H9 (cell line): ENCODE data around the gene NPC1. TPM values are rescaled to one million over a fixed set of nuclear protein-coding genes. Genes with fewer than 3 reads are reported as not detected.

Experiments
- DNase-seq: peaks from one replicate; pipeline ENCODE4 v3.0.0-alpha.2; 2017
- H2AFZ ChIP-seq: one replicate; pipeline ENCODE4 v1.6.1; 2013; ENCODE audit warnings: mild to moderate bottlenecking, low read length, control low read depth, moderate library complexity
- H2AK5ac ChIP-seq: 2 replicates; pipeline ENCODE4 v1.6.1; 2013; ENCODE audit warnings: low read length, control low read depth, mixed read lengths; ENCODE audit not compliant: insufficient read length
- H2BK120ac ChIP-seq: one replicate; pipeline ENCODE4 v1.6.1; 2013; ENCODE audit warnings: low read depth, mild to moderate bottlenecking, low read length, control low read depth, inconsistent platforms; ENCODE audit not compliant: poor library complexity, severe bottlenecking
- H2BK12ac ChIP-seq: 2 replicates; pipeline ENCODE4 v1.6.1; 2013; ENCODE audit warnings: low read length, control low read depth, mixed read lengths, low read depth; ENCODE audit not compliant: insufficient read length
- H2BK15ac ChIP-seq: 2 replicates; pipeline ENCODE4 v1.6.1; 2013; ENCODE audit warnings: low read depth, low read length, control low read depth
- H2BK20ac ChIP-seq: one replicate; pipeline ENCODE4 v1.6.1; 2013; ENCODE audit warnings: low read depth, mild to moderate bottlenecking, low read length, control low read depth, inconsistent platforms; ENCODE audit not compliant: poor library complexity, severe bottlenecking
- H2BK5ac ChIP-seq: 2 replicates; pipeline ENCODE4 v1.6.1; 2013; ENCODE audit warnings: low read length, control low read depth, mixed read lengths; ENCODE audit not compliant: insufficient read length
- H3K14ac ChIP-seq: 2 replicates; pipeline ENCODE4 v1.6.1; 2013; ENCODE audit warnings: low read length, control low read depth; ENCODE audit not compliant: insufficient read depth
- H3K18ac ChIP-seq: 2 replicates; pipeline ENCODE4 v1.6.1; 2013; ENCODE audit warnings: low read depth, mild to moderate bottlenecking, mixed read lengths, low read length, control low read depth; ENCODE audit not compliant: insufficient read length
- H3K23ac ChIP-seq: 2 replicates; pipeline ENCODE4 v1.6.1; 2013; ENCODE audit warnings: low read length, control low read depth, mixed read lengths, low read depth; ENCODE audit not compliant: insufficient read length
- H3K23me2 ChIP-seq: 2 replicates; pipeline ENCODE4 v1.6.1; 2013; ENCODE audit warnings: low read depth, mild to moderate bottlenecking, mixed read lengths, low read length, control low read depth; ENCODE audit not compliant: insufficient read length, poor library complexity, severe bottlenecking
- H3K27ac ChIP-seq: 2 replicates; pipeline ENCODE4 v1.5.1; 2013; ENCODE audit warnings: low read length, control low read depth, mixed read lengths, low read depth; ENCODE audit not compliant: insufficient read length
- H3K27me3 ChIP-seq: 2 replicates; pipeline ENCODE4 v1.6.1; 2013; ENCODE audit warnings: low read length, control low read depth, inconsistent platforms; ENCODE audit not compliant: insufficient read depth
- H3K4ac ChIP-seq: 2 replicates; pipeline ENCODE4 v1.6.1; 2013; ENCODE audit warnings: low read depth, mild to moderate bottlenecking, control low read depth, inconsistent platforms, low read length, moderate library complexity
- H3K4me1 ChIP-seq: 2 replicates; pipeline ENCODE4 v1.6.1; 2013; ENCODE audit warnings: low read length, control low read depth, inconsistent platforms; ENCODE audit not compliant: insufficient read depth
- H3K4me2 ChIP-seq: 2 replicates; pipeline ENCODE4 v1.6.1; 2013; ENCODE audit warnings: low read length, control low read depth, mixed read lengths; ENCODE audit not compliant: insufficient read length, insufficient read depth
- H3K56ac ChIP-seq: 2 replicates; pipeline ENCODE4 v1.6.1; 2013; ENCODE audit warnings: low read depth, mild to moderate bottlenecking, mixed read lengths, low read length, control low read depth; ENCODE audit not compliant: insufficient read length
- H3K79me1 ChIP-seq: 2 replicates; pipeline ENCODE4 v1.6.1; 2013; ENCODE audit warnings: low read depth, mild to moderate bottlenecking, moderate library complexity, low read length, control low read depth, inconsistent platforms; ENCODE audit not compliant: insufficient read depth, poor library complexity, severe bottlenecking
- H3K79me2 ChIP-seq: 2 replicates; pipeline ENCODE4 v1.6.1; 2013; ENCODE audit warnings: low read length, control low read depth, inconsistent platforms; ENCODE audit not compliant: insufficient read depth
- H3K9ac ChIP-seq: 2 replicates; pipeline ENCODE4 v1.6.1; 2013; ENCODE audit warnings: low read length, control low read depth, mixed read lengths; ENCODE audit not compliant: insufficient read length; ENCODE audit errors: extremely low read depth
- H3K9me3 ChIP-seq: one replicate; pipeline ENCODE4 v1.6.1; 2013; ENCODE audit warnings: low read depth, low read length, inconsistent platforms; ENCODE audit not compliant: control insufficient read depth
- H3T11ph ChIP-seq: one replicate; pipeline ENCODE4 v1.6.1; 2013; ENCODE audit warnings: mild to moderate bottlenecking, low read length, control low read depth, inconsistent platforms
- H4K20me1 ChIP-seq: one replicate; pipeline ENCODE4 v1.6.1; 2013; ENCODE audit not compliant: control insufficient read depth, insufficient read length, insufficient read depth
- H4K5ac ChIP-seq: 2 replicates; pipeline ENCODE4 v1.6.1; 2013; ENCODE audit warnings: low read depth, mild to moderate bottlenecking, mixed read lengths, low read length, control low read depth; ENCODE audit not compliant: insufficient read length
- H4K8ac ChIP-seq: replicated peaks from 2 replicates; pipeline ENCODE4 v1.6.1; 2013; ENCODE audit warnings: low read length, control low read depth, mixed read lengths, low read depth; ENCODE audit not compliant: insufficient read length
- H4K91ac ChIP-seq: 2 replicates; pipeline ENCODE4 v1.6.1; 2013; ENCODE audit warnings: low read depth, mild to moderate bottlenecking, moderate library complexity, mixed read lengths, low read length, control low read depth; ENCODE audit not compliant: insufficient read length
- H3K27ac Mint-ChIP-seq, 3 experiments: 2 replicates in 2 of 3; 3 replicates in 1 of 3; pipeline ENCODE4 v1.8.0; 2020 to 2021; ENCODE audit warnings: mixed read lengths in 3 of 3, mild to moderate bottlenecking in 1 of 3, moderate library complexity in 1 of 3
- H3K27me3 Mint-ChIP-seq: 2 replicates; pipeline ENCODE4 v1.8.0; 2021; ENCODE audit warnings: low read depth, mild to moderate bottlenecking, moderate library complexity, mixed read lengths
- H3K36me3 Mint-ChIP-seq, 3 experiments: 2 replicates in 2 of 3; 3 replicates in 1 of 3; pipeline ENCODE4 v1.8.0; 2020 to 2021; ENCODE audit warnings: low read depth in 3 of 3, mixed read lengths in 3 of 3; ENCODE audit not compliant: insufficient read depth in 1 of 3
- H3K4me1 Mint-ChIP-seq, 2 experiments: 2 replicates each; pipeline ENCODE4 v1.8.0; 2020; ENCODE audit warnings: mixed read lengths in 2 of 2
- H3K4me3 Mint-ChIP-seq, 2 experiments: 2 replicates in 1 of 2; 3 replicates in 1 of 2; pipeline ENCODE4 v1.8.0; 2020 to 2021; ENCODE audit warnings: mild to moderate bottlenecking in 2 of 2, mixed read lengths in 2 of 2, moderate library complexity in 1 of 2
- H3K9me3 Mint-ChIP-seq, 2 experiments: 2 replicates in 1 of 2; 3 replicates in 1 of 2; pipeline ENCODE4 v1.8.0; 2020; ENCODE audit warnings: mild to moderate bottlenecking in 2 of 2, mixed read lengths in 2 of 2, moderate library complexity in 1 of 2
- WGBS: extraction: QIAGEN DNeasy Blood & Tissue Kit; methylation state at CpG from one replicate; pipeline ENCODE4 v1.1.7; 2013; ENCODE audit warnings: missing lambda C conversion rate, low lambda C conversion rate, mixed read lengths; ENCODE audit not compliant: insufficient read length; ENCODE audit errors: extremely low coverage; 5-methylcytosine and 5-hydroxymethylcytosine counted together
- total RNA-seq: library from RNA; stranded (reverse); gene quantifications from 2 replicates; pipeline ENCODE4 v1.2.1, GENCODE V29; 2021
- TF ChIP-seq, protein P1 (sequence below): fragments of 200-600 bp; sonication (generic); conservative IDR thresholded peaks from 3 replicates; pipeline ENCODE4 v1.8.0; 2021; ENCODE audit warnings: antibody characterized with exemption, mild to moderate bottlenecking

Gene NPC1
- total RNA-seq, 1 experiment from 2014 or later = 24.2 TPM

DNA sequence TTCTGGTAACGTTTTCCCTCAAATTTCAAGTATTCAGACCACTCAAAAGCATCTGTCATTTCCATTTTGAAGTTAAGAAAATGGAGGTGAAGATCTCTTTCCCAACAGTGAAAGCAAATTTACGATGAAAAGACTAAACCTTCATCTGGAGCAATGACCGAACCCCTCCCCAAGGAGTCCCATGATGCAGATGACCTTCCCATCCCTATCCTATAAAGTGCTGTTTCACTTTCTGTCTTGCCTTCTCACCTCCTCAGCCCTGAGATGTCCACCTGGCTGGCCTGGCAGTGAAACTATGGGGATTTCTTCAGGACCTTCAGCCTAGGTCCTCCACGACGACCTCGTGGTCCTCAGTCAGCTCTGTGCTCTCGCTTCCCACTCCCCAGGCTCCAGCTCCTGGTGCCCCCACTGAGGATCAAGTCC is 925 bp upstream of the NPC1 start:
- no peak overlapping the region for H2BK20ac ChIP-seq
- H3K4ac ChIP-seq = no peak overlapping the region
- no peaks in the 10 kb centered on the region for H3K79me1 ChIP-seq
- no peaks in the 10 kb centered on the region for H4K20me1 ChIP-seq
- no peak overlapping the region for H3K23ac ChIP-seq
- DNase-seq = no peak
- no peak overlapping the region for H2BK15ac ChIP-seq
- no peaks in the 10 kb centered on the region for H3K27me3 ChIP-seq
- H3K79me2 ChIP-seq = peaks cover 16% of the 10 kb centered on the region; the same call in 1 of the 2 replicates
- peaks cover 8% of the 10 kb centered on the region for H3K23me2 ChIP-seq
- H4K8ac ChIP-seq = no peak overlapping the region
- TF ChIP-seq, protein P1, sequence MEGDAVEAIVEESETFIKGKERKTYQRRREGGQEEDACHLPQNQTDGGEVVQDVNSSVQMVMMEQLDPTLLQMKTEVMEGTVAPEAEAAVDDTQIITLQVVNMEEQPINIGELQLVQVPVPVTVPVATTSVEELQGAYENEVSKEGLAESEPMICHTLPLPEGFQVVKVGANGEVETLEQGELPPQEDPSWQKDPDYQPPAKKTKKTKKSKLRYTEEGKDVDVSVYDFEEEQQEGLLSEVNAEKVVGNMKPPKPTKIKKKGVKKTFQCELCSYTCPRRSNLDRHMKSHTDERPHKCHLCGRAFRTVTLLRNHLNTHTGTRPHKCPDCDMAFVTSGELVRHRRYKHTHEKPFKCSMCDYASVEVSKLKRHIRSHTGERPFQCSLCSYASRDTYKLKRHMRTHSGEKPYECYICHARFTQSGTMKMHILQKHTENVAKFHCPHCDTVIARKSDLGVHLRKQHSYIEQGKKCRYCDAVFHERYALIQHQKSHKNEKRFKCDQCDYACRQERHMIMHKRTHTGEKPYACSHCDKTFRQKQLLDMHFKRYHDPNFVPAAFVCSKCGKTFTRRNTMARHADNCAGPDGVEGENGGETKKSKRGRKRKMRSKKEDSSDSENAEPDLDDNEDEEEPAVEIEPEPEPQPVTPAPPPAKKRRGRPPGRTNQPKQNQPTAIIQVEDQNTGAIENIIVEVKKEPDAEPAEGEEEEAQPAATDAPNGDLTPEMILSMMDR = no peak; the same call in 2 of the 3 replicates
- H3T11ph ChIP-seq = no peak overlapping the region
- H3K4me3 Mint-ChIP-seq = peak overlapping the region; percentile 92 to 97
- no peak overlapping the region for H3K18ac ChIP-seq
- H3K36me3 Mint-ChIP-seq = peaks cover 0 to 2% (median 0%) of the 10 kb centered on the region in 3 experiments; a peak in 1 of 7 replicates
- H4K5ac ChIP-seq = no peak overlapping the region
- peak overlapping the region; percentile 95 for H2BK12ac ChIP-seq
- H3K27ac ChIP-seq = no peak overlapping the region
- H2AK5ac ChIP-seq = no peak overlapping the region
- H3K27ac Mint-ChIP-seq = peak overlapping the region in 1 of 3 experiments; percentile 29; a peak in 1 of 7 replicates
- H2BK120ac ChIP-seq = no peak overlapping the region
- H3K14ac ChIP-seq = no peak overlapping the region
- no peak overlapping the region for H2AFZ ChIP-seq
- no peaks in the 10 kb centered on the region for H3K9me3 ChIP-seq
- peaks cover 5% of the 10 kb centered on the region for H3K27me3 Mint-ChIP-seq
- H3K4me2 ChIP-seq = peak overlapping the region; percentile 52
- no peak overlapping the region for H3K9ac ChIP-seq
- H3K56ac ChIP-seq = no peak overlapping the region
- no peak overlapping the region for H2BK5ac ChIP-seq
- no peaks in the 10 kb centered on the region for H3K9me3 Mint-ChIP-seq
- H4K91ac ChIP-seq = peak overlapping the region; percentile 17
- WGBS = no CpG with 5 or more reads among the region's 7 CpGs
- H3K4me1 Mint-ChIP-seq = peaks cover 24 to 29% of the 10 kb centered on the region in 2 experiments
- peaks cover 4% of the 10 kb centered on the region; the same call in 1 of the 2 replicates for H3K4me1 ChIP-seq
